Esophagus mucosa (tissue), 1 donor: Measurements from ENCODE around the gene PLCH1. TPM values are rescaled to one million over a fixed set of nuclear protein-coding genes. Genes with fewer than 3 reads are reported as not detected.

Source experiments
- ATAC-seq: fragments of 200-7000 bp; cut with Tn5 transposase; one replicate; pipeline ENCODE4 v1.9.1; 2020
- total RNA-seq: library from RNA; stranded (reverse); gene quantifications from one replicate; pipeline ENCODE4 v1.2.4, GENCODE V29; 2023
- donor health status: DM: yes; HTN: yes; CAD: no.

Gene PLCH1
- total RNA-seq, 1 donor from 2014 or later, result 0.40 TPM

GRCh38 chr3:155331078-155331477 is 413.8 kb downstream of the PLCH1 start:
- no peak for ATAC-seq

- no peak for ATAC-seq
Observed at GRCh38 chr3:155330370-155330769, 414.5 kb downstream of the PLCH1 start.

DNA sequence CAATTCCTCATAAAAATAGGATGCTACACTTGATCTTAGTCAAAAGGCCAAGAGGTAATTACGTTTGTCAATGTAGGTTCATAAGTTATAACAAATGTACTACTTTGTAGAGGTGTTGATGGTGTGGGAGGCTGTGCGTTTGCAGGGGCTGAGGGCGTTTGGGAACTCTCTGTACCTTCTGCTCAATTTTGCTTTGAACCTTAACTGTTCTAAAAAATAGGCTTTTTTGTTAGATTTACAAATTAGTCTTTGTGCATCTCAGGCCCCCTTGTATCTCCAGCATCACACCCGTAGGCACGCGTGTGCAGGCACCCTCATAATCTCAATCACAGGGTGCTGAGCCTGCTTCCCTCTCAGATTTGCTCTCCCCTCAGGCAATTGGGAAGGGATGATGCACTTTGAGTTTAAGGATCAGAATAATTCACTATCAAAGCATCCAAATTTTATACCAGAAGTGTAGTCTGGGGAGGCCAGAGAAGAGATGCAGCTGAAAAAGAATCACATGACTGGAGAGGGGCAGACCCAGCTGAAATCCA is 415.3 kb downstream of the PLCH1 start:
- no peak for ATAC-seq

DNA sequence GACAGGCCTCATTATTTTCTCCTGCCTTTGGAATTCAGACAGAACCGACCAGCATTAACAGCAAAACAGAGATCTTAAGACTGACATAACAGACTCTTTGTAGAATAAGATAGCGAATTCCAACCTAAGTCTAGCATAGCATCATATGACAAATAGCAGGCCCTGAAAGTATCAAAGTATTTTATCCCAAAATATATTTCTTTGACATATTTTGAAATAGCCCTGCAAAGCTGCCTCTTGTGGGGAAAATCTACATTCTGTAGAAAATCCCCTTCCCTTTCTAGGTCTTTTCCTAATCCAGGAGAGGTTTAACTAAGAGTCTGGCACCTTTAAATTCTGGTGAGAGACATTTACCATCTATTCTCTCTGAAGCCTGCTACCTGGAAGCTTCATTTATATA is 417.0 kb downstream of the PLCH1 start:
- no peak for ATAC-seq

- ATAC-seq, result no peak
Observed at GRCh38 chr3:155327430-155327829, 417.4 kb downstream of the PLCH1 start.

DNA sequence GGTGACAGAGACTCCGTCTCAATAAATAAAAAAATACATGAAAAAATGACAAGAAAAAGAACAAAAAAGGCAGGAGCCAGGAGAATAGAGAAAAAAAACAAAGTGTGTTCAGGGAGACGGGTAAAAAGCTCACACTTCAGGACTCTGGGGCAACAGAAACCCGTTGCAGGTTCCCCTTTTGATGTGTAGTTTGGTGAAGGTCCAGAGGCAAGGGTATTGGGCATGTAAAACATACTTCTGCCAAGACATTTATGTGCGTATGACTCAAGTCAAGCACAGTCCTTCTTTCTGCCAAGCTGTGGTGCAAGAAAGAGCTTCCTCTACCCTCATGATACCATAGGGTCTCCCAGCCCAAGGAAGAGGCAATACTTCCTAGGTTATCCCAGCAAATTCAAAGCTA is 418.0 kb downstream of the PLCH1 start:
- no peak for ATAC-seq

- no peak for ATAC-seq
Observed at GRCh38 chr3:155326244-155326643, 418.6 kb downstream of the PLCH1 start.

Other genes starting within 250 kb of the PLCH1 start
- 0.84 TPM for gene C3orf33, start 61.2 kb upstream of the PLCH1 start, total RNA-seq
- 11.8 TPM for gene SLC33A1, start 109.4 kb upstream of the PLCH1 start, total RNA-seq
- 41.6 TPM for gene GMPS, start 125.6 kb upstream of the PLCH1 start, total RNA-seq